ENCODE data around the gene ZBTB32.

DNA sequence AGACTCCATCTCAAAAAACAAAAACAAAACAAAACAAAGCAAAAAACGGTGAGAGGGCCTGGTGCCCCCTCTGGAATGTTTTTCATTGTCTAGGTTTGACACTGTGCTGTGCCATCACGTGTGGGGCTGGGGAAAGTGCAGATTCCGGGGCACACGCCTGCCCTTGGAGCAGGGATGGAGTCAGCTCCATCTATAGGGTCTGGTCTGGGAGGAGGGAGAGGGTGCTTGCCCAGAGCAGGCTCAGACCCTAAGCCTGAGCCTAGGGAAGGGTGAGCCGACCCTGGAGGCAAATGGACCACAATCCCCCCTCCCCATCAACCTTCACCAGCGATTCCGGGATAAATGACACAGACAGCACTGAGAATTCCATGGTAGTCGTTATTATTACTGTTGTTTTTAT, 10.9 kb upstream of the ZBTB32 start:
- TF ChIP-seq POLR2AphosphoS5 (IDR thresholded peaks at IDR 0.05; ENCODE audit: low read depth) (no peak), EZH2 (IDR thresholded peaks at IDR 0.05; ENCODE audit: low read depth, unreplicated experiment) (no peak), EZH2phosphoT487 (IDR thresholded peaks at IDR 0.05; ENCODE audit: unreplicated experiment) (no peak), CREB1 (CRISPR knock-in tag; IDR thresholded peaks at IDR 0.05; ENCODE audit: low read depth) (no peak)
- TF ChIP-seq, protein P1, sequence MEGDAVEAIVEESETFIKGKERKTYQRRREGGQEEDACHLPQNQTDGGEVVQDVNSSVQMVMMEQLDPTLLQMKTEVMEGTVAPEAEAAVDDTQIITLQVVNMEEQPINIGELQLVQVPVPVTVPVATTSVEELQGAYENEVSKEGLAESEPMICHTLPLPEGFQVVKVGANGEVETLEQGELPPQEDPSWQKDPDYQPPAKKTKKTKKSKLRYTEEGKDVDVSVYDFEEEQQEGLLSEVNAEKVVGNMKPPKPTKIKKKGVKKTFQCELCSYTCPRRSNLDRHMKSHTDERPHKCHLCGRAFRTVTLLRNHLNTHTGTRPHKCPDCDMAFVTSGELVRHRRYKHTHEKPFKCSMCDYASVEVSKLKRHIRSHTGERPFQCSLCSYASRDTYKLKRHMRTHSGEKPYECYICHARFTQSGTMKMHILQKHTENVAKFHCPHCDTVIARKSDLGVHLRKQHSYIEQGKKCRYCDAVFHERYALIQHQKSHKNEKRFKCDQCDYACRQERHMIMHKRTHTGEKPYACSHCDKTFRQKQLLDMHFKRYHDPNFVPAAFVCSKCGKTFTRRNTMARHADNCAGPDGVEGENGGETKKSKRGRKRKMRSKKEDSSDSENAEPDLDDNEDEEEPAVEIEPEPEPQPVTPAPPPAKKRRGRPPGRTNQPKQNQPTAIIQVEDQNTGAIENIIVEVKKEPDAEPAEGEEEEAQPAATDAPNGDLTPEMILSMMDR (conservative IDR thresholded peaks at IDR 0.05; ENCODE audit: low read depth in 2 of 2) = no peak
- TF ChIP-seq, protein P2, sequence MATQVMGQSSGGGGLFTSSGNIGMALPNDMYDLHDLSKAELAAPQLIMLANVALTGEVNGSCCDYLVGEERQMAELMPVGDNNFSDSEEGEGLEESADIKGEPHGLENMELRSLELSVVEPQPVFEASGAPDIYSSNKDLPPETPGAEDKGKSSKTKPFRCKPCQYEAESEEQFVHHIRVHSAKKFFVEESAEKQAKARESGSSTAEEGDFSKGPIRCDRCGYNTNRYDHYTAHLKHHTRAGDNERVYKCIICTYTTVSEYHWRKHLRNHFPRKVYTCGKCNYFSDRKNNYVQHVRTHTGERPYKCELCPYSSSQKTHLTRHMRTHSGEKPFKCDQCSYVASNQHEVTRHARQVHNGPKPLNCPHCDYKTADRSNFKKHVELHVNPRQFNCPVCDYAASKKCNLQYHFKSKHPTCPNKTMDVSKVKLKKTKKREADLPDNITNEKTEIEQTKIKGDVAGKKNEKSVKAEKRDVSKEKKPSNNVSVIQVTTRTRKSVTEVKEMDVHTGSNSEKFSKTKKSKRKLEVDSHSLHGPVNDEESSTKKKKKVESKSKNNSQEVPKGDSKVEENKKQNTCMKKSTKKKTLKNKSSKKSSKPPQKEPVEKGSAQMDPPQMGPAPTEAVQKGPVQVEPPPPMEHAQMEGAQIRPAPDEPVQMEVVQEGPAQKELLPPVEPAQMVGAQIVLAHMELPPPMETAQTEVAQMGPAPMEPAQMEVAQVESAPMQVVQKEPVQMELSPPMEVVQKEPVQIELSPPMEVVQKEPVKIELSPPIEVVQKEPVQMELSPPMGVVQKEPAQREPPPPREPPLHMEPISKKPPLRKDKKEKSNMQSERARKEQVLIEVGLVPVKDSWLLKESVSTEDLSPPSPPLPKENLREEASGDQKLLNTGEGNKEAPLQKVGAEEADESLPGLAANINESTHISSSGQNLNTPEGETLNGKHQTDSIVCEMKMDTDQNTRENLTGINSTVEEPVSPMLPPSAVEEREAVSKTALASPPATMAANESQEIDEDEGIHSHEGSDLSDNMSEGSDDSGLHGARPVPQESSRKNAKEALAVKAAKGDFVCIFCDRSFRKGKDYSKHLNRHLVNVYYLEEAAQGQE (IDR thresholded peaks at IDR 0.05; ENCODE audit: unreplicated experiment) = no peak
